ENCODE measurements around the gene APOBEC3H. TPM values are rescaled to one million over a fixed set of nuclear protein-coding genes. Genes with fewer than 3 reads are reported as not detected.

Gene APOBEC3H
- total and polyA plus RNA-seq, 2 donors: 1.6 to 5.4 TPM

- H3K27me3 ChIP-seq (ENCODE audit: control insufficient read depth in 2 of 2, insufficient read depth in 1 of 2, low read length in 1 of 2): peaks cover 0 to 11% of the 10 kb centered on the region in 2 donors
- H3K9me3 ChIP-seq (ENCODE audit: control insufficient read depth in 2 of 2, insufficient read depth in 1 of 2, low read length in 1 of 2): no peaks in the 10 kb centered on the region
- peaks cover 0 to 2% of the 10 kb centered on the region in 2 donors for H3K4me1 ChIP-seq (ENCODE audit: control insufficient read depth in 2 of 2, insufficient read depth in 2 of 2, low read length in 2 of 2)
- no peak overlapping the region for H3K27ac ChIP-seq (ENCODE audit: low read depth in 1 of 2, low read length in 1 of 2)
- no peaks in the 10 kb centered on the region for H3K36me3 ChIP-seq (ENCODE audit: control insufficient read depth in 2 of 2, insufficient read depth in 2 of 2, low read length in 1 of 2)
- 95% methylated on average over 9 of the region's 9 CpGs for WGBS
- H3K4me3 ChIP-seq (ENCODE audit: low read length in 2 of 2): no peak overlapping the region
- no peak for DNase-seq (ENCODE audit: low read depth in 6 of 9, low spot score in 9 of 9)
Observed at GRCh38 chr22:39115977-39116621, 19.1 kb downstream of the APOBEC3H start.

- Histone ChIP-seq H3K9me3 (ENCODE audit: control insufficient read depth in 2 of 2, insufficient read depth in 1 of 2, low read length in 1 of 2) (no peaks in the 10 kb centered on the region), H3K27ac (ENCODE audit: low read depth in 1 of 2, low read length in 1 of 2) (no peak overlapping the region), H3K36me3 (ENCODE audit: control insufficient read depth in 2 of 2, insufficient read depth in 2 of 2, low read length in 1 of 2) (no peaks in the 10 kb centered on the region), H3K4me3 (ENCODE audit: low read length in 2 of 2) (no peak overlapping the region), H3K27me3 (ENCODE audit: control insufficient read depth in 2 of 2, insufficient read depth in 1 of 2, low read length in 1 of 2) (peaks cover 0 to 11% of the 10 kb centered on the region in 2 donors), H3K4me1 (ENCODE audit: control insufficient read depth in 2 of 2, insufficient read depth in 2 of 2, low read length in 2 of 2) (peaks cover 0 to 2% of the 10 kb centered on the region in 2 donors)
- 79% methylated on average over 14 of the region's 14 CpGs for WGBS
- peak in 3 of 9 donors; percentile 21 to 47 (median 28) for DNase-seq (ENCODE audit: low read depth in 6 of 9, low spot score in 9 of 9)
Observed at GRCh38 chr22:39117585-39118191, 20.6 kb downstream of the APOBEC3H start.

DNA sequence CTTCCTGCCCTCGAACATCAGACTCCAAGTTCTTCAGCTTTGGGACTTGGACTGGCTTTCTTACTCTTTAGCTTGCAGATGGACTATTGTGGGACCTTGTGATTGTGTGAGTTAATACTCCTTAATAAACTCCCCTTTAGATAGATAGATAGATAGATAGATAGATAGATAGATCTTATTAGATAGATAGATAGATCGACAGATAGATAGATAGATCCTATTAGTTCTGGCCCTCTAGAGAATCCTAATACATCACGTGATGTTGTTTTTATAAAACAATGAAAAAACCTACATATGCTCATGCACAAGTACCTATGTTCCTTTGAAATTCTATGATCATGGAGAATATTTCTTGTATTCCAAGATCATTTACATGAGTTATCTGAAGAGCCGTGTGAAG, 23.9 kb downstream of the APOBEC3H start:
- Histone ChIP-seq H3K36me3 (ENCODE audit: control insufficient read depth in 2 of 2, insufficient read depth in 2 of 2, low read length in 1 of 2) (no peaks in the 10 kb centered on the region), H3K27me3 (ENCODE audit: control insufficient read depth in 2 of 2, insufficient read depth in 1 of 2, low read length in 1 of 2) (peaks cover 0 to 4% of the 10 kb centered on the region in 2 donors), H3K9me3 (ENCODE audit: control insufficient read depth in 2 of 2, insufficient read depth in 1 of 2, low read length in 1 of 2) (no peaks in the 10 kb centered on the region), H3K4me1 (ENCODE audit: control insufficient read depth in 2 of 2, insufficient read depth in 2 of 2, low read length in 2 of 2) (peaks cover 0 to 2% of the 10 kb centered on the region in 2 donors), H3K4me3 (ENCODE audit: low read length in 2 of 2) (no peak overlapping the region), H3K27ac (ENCODE audit: low read depth in 1 of 2, low read length in 1 of 2) (no peak overlapping the region)
- no peak for DNase-seq (ENCODE audit: low read depth in 6 of 9, low spot score in 9 of 9)
- WGBS: 96% methylated on average over 4 of the region's 4 CpGs

GRCh38 chr22:39122772-39123470, 25.9 kb downstream of the APOBEC3H start:
- Histone ChIP-seq H3K27me3 (ENCODE audit: control insufficient read depth in 2 of 2, insufficient read depth in 1 of 2, low read length in 1 of 2) (peaks cover 0 to 4% of the 10 kb centered on the region in 2 donors), H3K27ac (ENCODE audit: low read depth in 1 of 2, low read length in 1 of 2) (no peak overlapping the region), H3K4me3 (ENCODE audit: low read length in 2 of 2) (no peak overlapping the region), H3K4me1 (ENCODE audit: control insufficient read depth in 2 of 2, insufficient read depth in 2 of 2, low read length in 2 of 2) (peaks cover 0 to 2% of the 10 kb centered on the region in 2 donors), H3K36me3 (ENCODE audit: control insufficient read depth in 2 of 2, insufficient read depth in 2 of 2, low read length in 1 of 2) (no peaks in the 10 kb centered on the region), H3K9me3 (ENCODE audit: control insufficient read depth in 2 of 2, insufficient read depth in 1 of 2, low read length in 1 of 2) (no peaks in the 10 kb centered on the region)
- WGBS: 97% methylated on average over 17 of the region's 17 CpGs
- no peak for DNase-seq (ENCODE audit: low read depth in 6 of 9, low spot score in 9 of 9)

- no peak for DNase-seq (ENCODE audit: low read depth in 6 of 9, low spot score in 9 of 9)
- WGBS: 53% methylated on average over 33 of the region's 33 CpGs
Observed at GRCh38 chr22:39123751-39124581, 26.9 kb downstream of the APOBEC3H start.

DNA sequence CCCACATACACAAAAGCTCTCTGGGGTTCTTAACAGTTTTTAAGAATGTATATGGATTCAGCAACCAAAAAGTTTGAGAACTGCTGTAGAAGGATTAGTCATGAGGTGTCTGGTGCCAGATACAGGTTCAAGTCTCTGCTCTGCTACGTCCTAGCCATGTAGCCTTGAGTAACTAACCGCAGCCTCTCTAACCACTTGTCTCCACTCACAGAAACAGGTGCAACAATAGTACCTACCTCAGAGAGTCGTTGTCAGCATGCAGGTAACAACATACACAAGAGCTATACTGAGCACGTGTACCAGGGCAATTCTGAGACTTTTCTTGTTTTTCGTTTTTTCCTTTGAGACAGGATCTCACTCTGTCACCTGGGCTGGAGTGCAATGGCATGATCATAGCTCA, 28.6 kb downstream of the APOBEC3H start:
- Histone ChIP-seq H3K9me3 (ENCODE audit: control insufficient read depth in 2 of 2, insufficient read depth in 1 of 2, low read length in 1 of 2) (peaks cover 0 to 3% of the 10 kb centered on the region in 2 donors), H3K4me3 (ENCODE audit: low read length in 2 of 2) (no peak overlapping the region), H3K27me3 (ENCODE audit: control insufficient read depth in 2 of 2, insufficient read depth in 1 of 2, low read length in 1 of 2) (peaks cover 0 to 4% of the 10 kb centered on the region in 2 donors), H3K27ac (ENCODE audit: low read depth in 1 of 2, low read length in 1 of 2) (no peak overlapping the region), H3K36me3 (ENCODE audit: control insufficient read depth in 2 of 2, insufficient read depth in 2 of 2, low read length in 1 of 2) (no peaks in the 10 kb centered on the region), H3K4me1 (ENCODE audit: control insufficient read depth in 2 of 2, insufficient read depth in 2 of 2, low read length in 2 of 2) (peaks cover 0 to 2% of the 10 kb centered on the region in 2 donors)
- 96% methylated on average over 5 of the region's 5 CpGs for WGBS
- no peak for DNase-seq (ENCODE audit: low read depth in 6 of 9, low spot score in 9 of 9)

More at GRCh38 chr22:39123751-39124581, 26.9 kb downstream of the APOBEC3H start:
- Histone ChIP-seq H3K4me1 (ENCODE audit: control insufficient read depth in 2 of 2, insufficient read depth in 2 of 2, low read length in 2 of 2) (peaks cover 0 to 2% of the 10 kb centered on the region in 2 donors), H3K9me3 (ENCODE audit: control insufficient read depth in 2 of 2, insufficient read depth in 1 of 2, low read length in 1 of 2) (peaks cover 0 to 3% of the 10 kb centered on the region in 2 donors), H3K4me3 (ENCODE audit: low read length in 2 of 2) (no peak overlapping the region), H3K27me3 (ENCODE audit: control insufficient read depth in 2 of 2, insufficient read depth in 1 of 2, low read length in 1 of 2) (peaks cover 0 to 4% of the 10 kb centered on the region in 2 donors), H3K36me3 (ENCODE audit: control insufficient read depth in 2 of 2, insufficient read depth in 2 of 2, low read length in 1 of 2) (no peaks in the 10 kb centered on the region), H3K27ac (ENCODE audit: low read depth in 1 of 2, low read length in 1 of 2) (peak overlapping the region in 1 of 2 donors; percentile 73)

- Histone ChIP-seq H3K27ac (ENCODE audit: low read depth in 1 of 2, low read length in 1 of 2) (peak overlapping the region in 1 of 2 donors; percentile 8), H3K4me1 (ENCODE audit: control insufficient read depth in 2 of 2, insufficient read depth in 2 of 2, low read length in 2 of 2) (peaks cover 0 to 2% of the 10 kb centered on the region in 2 donors), H3K36me3 (ENCODE audit: control insufficient read depth in 2 of 2, insufficient read depth in 2 of 2, low read length in 1 of 2) (peaks cover 0 to 7% of the 10 kb centered on the region in 2 donors), H3K27me3 (ENCODE audit: control insufficient read depth in 2 of 2, insufficient read depth in 1 of 2, low read length in 1 of 2) (peaks cover 0 to 4% of the 10 kb centered on the region in 2 donors), H3K4me3 (ENCODE audit: low read length in 2 of 2) (no peak overlapping the region), H3K9me3 (ENCODE audit: control insufficient read depth in 2 of 2, insufficient read depth in 1 of 2, low read length in 1 of 2) (peaks cover 0 to 3% of the 10 kb centered on the region in 2 donors)
- 93% methylated on average over 6 of the region's 6 CpGs for WGBS
- no peak for DNase-seq (ENCODE audit: low read depth in 6 of 9, low spot score in 9 of 9)
Observed at GRCh38 chr22:39128508-39128907, 31.5 kb downstream of the APOBEC3H start.

DNA sequence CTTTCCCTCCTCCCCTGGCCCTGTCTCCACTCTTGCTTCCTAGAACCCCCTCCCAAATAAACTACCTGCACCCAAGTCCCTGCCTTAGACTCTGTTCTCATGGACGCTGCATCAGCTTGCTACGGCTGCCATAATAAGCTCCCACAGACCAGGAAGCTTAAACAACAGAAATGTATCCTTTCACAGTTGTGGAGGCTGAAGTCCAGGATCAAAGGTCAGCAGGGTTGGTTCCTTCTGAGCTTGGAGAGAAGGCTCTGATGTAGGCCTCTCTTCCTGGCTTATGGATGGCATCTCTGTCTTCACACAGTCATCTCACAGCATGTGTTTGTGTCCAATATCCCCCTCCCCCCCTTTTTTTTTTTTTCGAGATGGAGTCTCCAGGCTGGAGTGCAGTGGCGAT, 32.0 kb downstream of the APOBEC3H start:
- peaks cover 0 to 3% of the 10 kb centered on the region in 2 donors for H3K9me3 ChIP-seq (ENCODE audit: control insufficient read depth in 2 of 2, insufficient read depth in 1 of 2, low read length in 1 of 2)
- no peaks in the 10 kb centered on the region for H3K4me1 ChIP-seq (ENCODE audit: control insufficient read depth in 2 of 2, insufficient read depth in 2 of 2, low read length in 2 of 2)
- no peak for DNase-seq (ENCODE audit: low read depth in 6 of 9, low spot score in 9 of 9)
- H3K27me3 ChIP-seq (ENCODE audit: control insufficient read depth in 2 of 2, insufficient read depth in 1 of 2, low read length in 1 of 2): no peaks in the 10 kb centered on the region
- H3K4me3 ChIP-seq (ENCODE audit: low read length in 2 of 2): no peak overlapping the region
- peaks cover 0 to 12% of the 10 kb centered on the region in 2 donors for H3K36me3 ChIP-seq (ENCODE audit: control insufficient read depth in 2 of 2, insufficient read depth in 2 of 2, low read length in 1 of 2)
- 99% methylated on average over 4 of the region's 4 CpGs for WGBS
- no peak overlapping the region for H3K27ac ChIP-seq (ENCODE audit: low read depth in 1 of 2, low read length in 1 of 2)
